WERI-Rb-1 (cell line): ENCODE results near the gene JAG1.

ENCODE experiments used
- DNase-seq: peaks from one replicate; pipeline ENCODE4 v3.0.0-alpha.2; 2020
- H3K27ac ChIP-seq: fragments of 250-450 bp; sonication (Bioruptor Pico); 2 replicates; pipeline ENCODE4 v1.5.1; 2020; ENCODE audit warnings: mild to moderate bottlenecking, moderate library complexity
- H3K27me3 ChIP-seq: fragments of 250-450 bp; sonication (Bioruptor Pico); 2 replicates; pipeline ENCODE4 v1.5.1; 2021; ENCODE audit warnings: mild to moderate bottlenecking, low read depth, moderate library complexity; ENCODE audit not compliant: insufficient read depth, severe bottlenecking
- H3K36me3 ChIP-seq: fragments of 250-450 bp; sonication (Bioruptor Pico); 2 replicates; pipeline ENCODE4 v1.5.1; 2020; ENCODE audit warnings: mild to moderate bottlenecking, moderate library complexity
- H3K4me3 ChIP-seq: 2 replicates; pipeline ENCODE4 v1.5.1; 2011; ENCODE audit warnings: low read depth, mild to moderate bottlenecking, control low read depth, low read length
- H3K9me3 ChIP-seq: fragments of 250-450 bp; sonication (Bioruptor Pico); 2 replicates; pipeline ENCODE4 v1.5.1; 2021; ENCODE audit warnings: mild to moderate bottlenecking, moderate library complexity; ENCODE audit not compliant: severe bottlenecking
- CTCF ChIP-seq: IDR thresholded peaks from 2 replicates; pipeline ENCODE4 v1.5.1; 2011; ENCODE audit warnings: low read depth, mild to moderate bottlenecking, control low read depth, inconsistent platforms, low read length

The JAG1 gene

GRCh38 chr20:10673176-10673841, 490 bp downstream of the JAG1 start:
- H3K27ac ChIP-seq: no peak overlapping the region; the same call in 1 of the 2 replicates
- peak overlapping the region; percentile 83 for H3K4me3 ChIP-seq
- DNase-seq: peak; percentile 17
- no peaks in the 10 kb centered on the region for H3K9me3 ChIP-seq
- peaks cover 7% of the 10 kb centered on the region for H3K27me3 ChIP-seq
- H3K36me3 ChIP-seq: no peaks in the 10 kb centered on the region
- TF ChIP-seq CTCF: no peak

GRCh38 chr20:10672624-10673127, 1.1 kb downstream of the JAG1 start:
- Histone ChIP-seq H3K27ac (no peak overlapping the region), H3K4me3 (peak overlapping the region; percentile 83), H3K36me3 (no peaks in the 10 kb centered on the region), H3K27me3 (peaks cover 7% of the 10 kb centered on the region), H3K9me3 (no peaks in the 10 kb centered on the region)
- TF ChIP-seq CTCF: no peak
- DNase-seq: peak; percentile 69

- no peaks in the 10 kb centered on the region for H3K36me3 ChIP-seq
These were observed 1.7 kb downstream of the JAG1 start for GRCh38 chr20:10671919-10672623.

GRCh38 chr20:10671221-10671918, 2.4 kb downstream of the JAG1 start:
- DNase-seq: peak; percentile 52
- no peak overlapping the region for H3K27ac ChIP-seq
- H3K27me3 ChIP-seq: peaks cover 7% of the 10 kb centered on the region
- no peaks in the 10 kb centered on the region for H3K9me3 ChIP-seq
- H3K36me3 ChIP-seq: no peaks in the 10 kb centered on the region
- peak overlapping the region; percentile 83 for H3K4me3 ChIP-seq
- peak; percentile 46 for TF ChIP-seq CTCF

More at GRCh38 chr20:10671919-10672623, 1.7 kb downstream of the JAG1 start:
- Histone ChIP-seq H3K27ac (no peak overlapping the region), H3K9me3 (no peaks in the 10 kb centered on the region), H3K27me3 (peaks cover 7% of the 10 kb centered on the region), H3K4me3 (peak overlapping the region; percentile 83)
- no peak for TF ChIP-seq CTCF
- peak; percentile 19 for DNase-seq

GRCh38 chr20:10670501-10671220, 3.1 kb downstream of the JAG1 start:
- Histone ChIP-seq H3K9me3 (no peaks in the 10 kb centered on the region), H3K4me3 (no peak overlapping the region; the same call in 1 of the 2 replicates), H3K27ac (no peak overlapping the region), H3K36me3 (no peaks in the 10 kb centered on the region), H3K27me3 (peaks cover 7% of the 10 kb centered on the region)
- peak; percentile 23 for DNase-seq
- TF ChIP-seq CTCF: no peak
